MM.1S (cell line): Measurements from ENCODE around the gene IMPG1.

Experiments
- DNase-seq: peaks from one replicate; pipeline ENCODE4 v3.0.0-alpha.2; 2015
- H2AFZ ChIP-seq: fragments of 300-600 bp; sonication (generic); 2 replicates; pipeline ENCODE4 v1.6.0; 2016; ENCODE audit warnings: antibody characterized with exemption, low read length
- H3F3A ChIP-seq: fragments of 300-600 bp; sonication (generic); 2 replicates; pipeline ENCODE4 v1.6.1; 2016; ENCODE audit warnings: mild to moderate bottlenecking, antibody characterized with exemption, low read length, moderate library complexity, mixed read lengths; ENCODE audit not compliant: insufficient read depth
- H3K27ac ChIP-seq: fragments of 300-600 bp; sonication (generic); 2 replicates; pipeline ENCODE4 v1.5.1; 2016; ENCODE audit warnings: mild to moderate bottlenecking, low read length
- H3K27me3 ChIP-seq: fragments of 300-600 bp; sonication (generic); replicated peaks from 2 replicates; pipeline ENCODE4 v1.6.0; 2016; ENCODE audit warnings: low read length; ENCODE audit not compliant: insufficient read depth
- H3K36me3 ChIP-seq: fragments of 300-600 bp; sonication (generic); replicated peaks from 2 replicates; pipeline ENCODE4 v1.6.1; 2016; ENCODE audit warnings: mild to moderate bottlenecking, low read length, mixed read lengths; ENCODE audit not compliant: insufficient read depth
- H3K4me1 ChIP-seq: fragments of 300-600 bp; sonication (generic); 2 replicates; pipeline ENCODE4 v1.6.1; 2016; ENCODE audit warnings: low read length, mixed read lengths
- H3K4me2 ChIP-seq: fragments of 300-600 bp; sonication (generic); 2 replicates; pipeline ENCODE4 v1.6.0; 2016; ENCODE audit warnings: low read depth, low read length
- H3K4me3 ChIP-seq: fragments of 300-600 bp; sonication (generic); 2 replicates; pipeline ENCODE4 v1.5.1; 2016; ENCODE audit warnings: low read length, mixed read lengths
- H3K79me2 ChIP-seq: fragments of 300-600 bp; sonication (generic); 2 replicates; pipeline ENCODE4 v1.6.1; 2016; ENCODE audit warnings: mixed run types, low read length, mixed read lengths
- H3K9ac ChIP-seq: fragments of 300-600 bp; sonication (generic); 2 replicates; pipeline ENCODE4 v1.6.1; 2016; ENCODE audit warnings: low read length, mixed read lengths
- H3K9me2 ChIP-seq: fragments of 300-600 bp; sonication (generic); replicated peaks from 2 replicates; pipeline ENCODE4 v1.6.1; 2016; ENCODE audit warnings: mild to moderate bottlenecking, low read length, mixed read lengths; ENCODE audit not compliant: insufficient read depth
- H3K9me3 ChIP-seq: fragments of 300-600 bp; sonication (generic); replicated peaks from 2 replicates; pipeline ENCODE4 v1.6.1; 2016; ENCODE audit warnings: mild to moderate bottlenecking, low read length, mixed read lengths; ENCODE audit not compliant: insufficient read depth
- H4K20me1 ChIP-seq: fragments of 300-600 bp; sonication (generic); 2 replicates; pipeline ENCODE4 v1.6.1; 2016; ENCODE audit warnings: mild to moderate bottlenecking, low read length, moderate library complexity, mixed read lengths; ENCODE audit not compliant: insufficient read depth
- CTCF ChIP-seq: fragments of 300-600 bp; sonication (generic); IDR thresholded peaks from 2 replicates; pipeline ENCODE4 v1.5.1; 2016; ENCODE audit warnings: antibody characterized with exemption, low read length, mixed read lengths
- EZH2 ChIP-seq: fragments of 300-600 bp; sonication (generic); optimal IDR thresholded peaks from 2 replicates; pipeline ENCODE3; 2017; ENCODE audit warnings: low read depth, mild to moderate bottlenecking, antibody characterized with exemption, low read length, mixed read lengths
- EZH2phosphoT487 ChIP-seq: fragments of 300-600 bp; sonication (generic); IDR thresholded peaks from 2 replicates; pipeline ENCODE4 v1.6.1; 2018; ENCODE audit warnings: antibody characterized with exemption, low read length

IMPG1 gene

DNA sequence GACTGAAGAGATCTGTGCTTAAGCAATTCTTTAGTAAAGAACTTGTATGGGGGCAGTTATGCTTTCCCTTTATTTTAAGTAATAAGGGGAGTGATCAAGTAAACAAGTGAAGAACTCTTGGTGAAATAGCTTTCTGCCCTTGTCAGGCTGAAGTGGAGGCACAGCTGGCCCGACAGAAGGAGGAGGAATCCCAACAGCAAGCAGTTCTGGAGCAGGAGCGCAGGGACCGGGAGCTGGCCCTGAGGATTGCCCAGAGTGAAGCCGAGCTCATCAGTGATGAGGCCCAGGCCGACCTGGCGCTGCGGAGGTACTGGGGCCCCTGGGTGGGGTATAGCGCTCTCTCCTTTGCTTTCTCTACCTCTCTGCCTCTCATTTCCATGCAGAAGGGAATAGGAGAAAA is 180.1 kb downstream of the IMPG1 start:
- no peak overlapping the region for H3K9ac ChIP-seq
- no peaks in the 10 kb centered on the region for H3F3A ChIP-seq
- no peak overlapping the region for H2AFZ ChIP-seq
- no peaks in the 10 kb centered on the region for H3K9me2 ChIP-seq
- H3K4me3 ChIP-seq: no peak overlapping the region
- H3K9me3 ChIP-seq: no peaks in the 10 kb centered on the region
- no peak overlapping the region for H3K27ac ChIP-seq
- no peak overlapping the region for H3K4me2 ChIP-seq
- no peaks in the 10 kb centered on the region for H4K20me1 ChIP-seq
- no peak for DNase-seq
- 0 out of 2 replicates have a peak, but pooled peaks cover 3% of the 10 kb centered on the region for H3K36me3 ChIP-seq
- no peaks in the 10 kb centered on the region for H3K4me1 ChIP-seq
- H3K79me2 ChIP-seq: no peaks in the 10 kb centered on the region
- TF ChIP-seq EZH2 (no peak), CTCF (no peak), EZH2phosphoT487 (no peak)
- H3K27me3 ChIP-seq: no peaks in the 10 kb centered on the region

DNA sequence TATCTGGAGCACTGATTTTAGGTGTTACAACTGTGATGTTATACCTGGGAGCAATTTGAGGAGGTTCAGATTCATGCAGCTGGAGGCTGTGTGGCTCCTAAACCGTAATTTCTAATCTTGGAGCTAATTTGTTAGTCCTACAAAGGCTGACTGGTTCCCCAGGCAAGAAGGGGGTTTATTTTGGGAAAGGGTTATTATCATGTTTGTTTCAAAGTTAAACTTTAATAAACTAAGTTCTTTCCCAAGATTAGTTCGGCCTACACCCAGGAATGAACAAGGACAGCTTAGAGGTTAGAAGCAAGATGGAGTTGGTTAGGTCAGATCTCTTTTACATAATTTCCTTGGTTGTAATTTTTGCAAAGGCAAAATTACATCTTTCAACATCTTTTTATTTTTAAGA is 187.6 kb downstream of the IMPG1 start:
- H3K4me1 ChIP-seq: no peaks in the 10 kb centered on the region
- DNase-seq: no peak
- H3K4me3 ChIP-seq: no peak overlapping the region
- no peak overlapping the region for H3K27ac ChIP-seq
- no peak overlapping the region for H2AFZ ChIP-seq
- no peaks in the 10 kb centered on the region for H3K27me3 ChIP-seq
- peaks cover 2% of the 10 kb centered on the region; the same call in 1 of the 2 replicates for H3K36me3 ChIP-seq
- H4K20me1 ChIP-seq: no peaks in the 10 kb centered on the region
- H3K4me2 ChIP-seq: no peak overlapping the region
- no peaks in the 10 kb centered on the region for H3K79me2 ChIP-seq
- H3K9me3 ChIP-seq: no peaks in the 10 kb centered on the region
- H3K9me2 ChIP-seq: no peaks in the 10 kb centered on the region
- no peak overlapping the region for H3K9ac ChIP-seq
- no peaks in the 10 kb centered on the region for H3F3A ChIP-seq
- no peak for TF ChIP-seq EZH2phosphoT487
- no peak for TF ChIP-seq EZH2
- TF ChIP-seq CTCF: no peak

DNA sequence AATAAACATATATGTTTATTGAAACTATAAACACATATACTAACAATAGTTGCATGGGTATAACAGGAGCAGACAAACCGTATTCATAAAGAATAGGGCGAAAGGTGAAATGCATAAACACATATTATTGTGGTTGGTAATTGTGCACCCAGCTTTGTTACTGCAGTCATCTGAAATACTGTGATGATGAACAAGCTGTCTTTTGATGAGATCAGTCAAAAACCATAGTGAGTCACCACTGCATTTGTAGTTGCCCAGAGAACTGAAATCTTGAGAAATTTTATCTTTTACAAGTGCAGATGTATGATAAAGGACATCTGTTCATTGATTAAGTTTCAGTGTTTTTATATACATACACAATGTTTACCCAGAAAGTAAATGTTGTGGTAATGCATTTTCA is 189.7 kb downstream of the IMPG1 start:
- Histone ChIP-seq H2AFZ (no peak overlapping the region), H3K4me3 (no peak overlapping the region), H4K20me1 (no peaks in the 10 kb centered on the region), H3K36me3 (peaks cover 2% of the 10 kb centered on the region; the same call in 1 of the 2 replicates), H3F3A (no peaks in the 10 kb centered on the region), H3K27ac (no peak overlapping the region), H3K9me3 (no peaks in the 10 kb centered on the region), H3K4me2 (no peak overlapping the region), H3K27me3 (no peaks in the 10 kb centered on the region), H3K79me2 (no peaks in the 10 kb centered on the region), H3K9me2 (no peaks in the 10 kb centered on the region), H3K9ac (no peak overlapping the region), H3K4me1 (no peaks in the 10 kb centered on the region)
- no peak for DNase-seq
- TF ChIP-seq CTCF: no peak
- TF ChIP-seq EZH2phosphoT487: no peak
- no peak for TF ChIP-seq EZH2
